ENCODE measurements around the gene CPNE6.

CPNE6 gene

DNA sequence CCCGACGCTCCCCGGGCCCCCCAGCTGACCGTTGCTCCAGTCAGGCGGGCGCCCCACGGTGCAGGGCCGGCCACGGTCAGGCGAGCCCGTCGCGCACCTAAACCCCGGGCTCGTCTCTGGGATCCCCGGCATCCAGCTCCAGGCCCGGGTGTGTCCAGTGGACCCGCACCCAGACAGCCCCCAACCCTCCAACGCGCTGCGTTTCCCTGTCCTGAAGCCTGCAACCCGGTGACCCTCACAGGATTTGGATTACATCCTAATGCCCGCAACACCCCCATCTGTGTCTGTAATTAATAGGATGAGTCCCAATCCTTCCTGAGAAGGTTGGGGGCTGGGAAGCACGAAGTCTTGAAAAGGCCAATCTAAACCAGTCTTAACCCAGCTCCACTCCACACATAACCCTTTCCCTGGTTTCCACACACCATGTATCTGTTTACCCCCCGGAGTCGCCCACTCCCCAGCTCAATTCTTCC, 10.4 kb downstream of the CPNE6 start:
- H3K9me3 Mint-ChIP-seq: no peaks in the 10 kb centered on the region
- DNase-seq (no peak), ATAC-seq (replicated peaks) (no peak)
- no peaks in the 10 kb centered on the region for H3K36me3 Mint-ChIP-seq
- no peaks in the 10 kb centered on the region for H3K27me3 Mint-ChIP-seq
- peak overlapping the region; percentile 71 to 83 for H3K4me3 Mint-ChIP-seq
- peak overlapping the region; percentile 90 for H3K27ac Mint-ChIP-seq
- peaks cover 24 to 30% of the 10 kb centered on the region in 2 donors for H3K4me1 Mint-ChIP-seq

DNA sequence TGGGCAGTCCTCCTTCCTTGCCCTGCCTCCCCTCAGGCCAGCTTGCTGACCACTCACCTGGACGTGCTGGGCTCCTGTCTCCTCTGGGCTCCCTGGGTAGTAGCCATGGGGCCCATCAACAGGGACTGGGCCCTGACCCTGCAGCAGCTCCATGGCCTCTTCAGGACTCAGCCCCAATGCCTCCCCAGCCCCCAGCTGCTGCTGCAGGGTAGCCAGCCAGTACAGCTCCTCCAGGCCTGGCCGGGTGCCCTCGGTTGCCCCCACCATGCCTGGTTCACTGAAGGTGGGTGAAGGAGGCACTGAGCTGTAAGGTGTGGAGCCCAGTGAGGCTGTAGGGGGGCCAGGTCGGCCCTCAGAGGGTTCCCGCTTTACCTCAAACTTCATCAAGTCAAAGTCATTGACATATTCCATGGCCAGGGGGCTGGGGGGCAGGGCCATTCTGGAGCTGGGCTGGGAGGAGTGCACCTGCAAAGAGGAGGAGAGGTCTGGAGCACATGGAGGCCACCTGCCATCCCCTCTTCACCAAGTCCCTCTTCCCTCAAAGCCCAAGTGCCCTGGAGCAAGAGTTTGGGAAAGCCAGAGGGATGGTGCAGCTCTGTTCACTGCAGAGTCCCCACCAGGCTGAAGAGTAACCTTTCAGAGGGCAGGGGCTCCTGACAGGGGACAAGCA, 11.2 kb downstream of the CPNE6 start:
- Mint-ChIP-seq H3K27ac (peak overlapping the region; percentile 87), H3K4me3 (peak overlapping the region; percentile 71 to 83), H3K27me3 (no peaks in the 10 kb centered on the region), H3K9me3 (no peaks in the 10 kb centered on the region), H3K36me3 (no peaks in the 10 kb centered on the region), H3K4me1 (peaks cover 21 to 23% of the 10 kb centered on the region in 2 donors)
- ATAC-seq (replicated peaks) (no peak), DNase-seq (no peak)

DNA sequence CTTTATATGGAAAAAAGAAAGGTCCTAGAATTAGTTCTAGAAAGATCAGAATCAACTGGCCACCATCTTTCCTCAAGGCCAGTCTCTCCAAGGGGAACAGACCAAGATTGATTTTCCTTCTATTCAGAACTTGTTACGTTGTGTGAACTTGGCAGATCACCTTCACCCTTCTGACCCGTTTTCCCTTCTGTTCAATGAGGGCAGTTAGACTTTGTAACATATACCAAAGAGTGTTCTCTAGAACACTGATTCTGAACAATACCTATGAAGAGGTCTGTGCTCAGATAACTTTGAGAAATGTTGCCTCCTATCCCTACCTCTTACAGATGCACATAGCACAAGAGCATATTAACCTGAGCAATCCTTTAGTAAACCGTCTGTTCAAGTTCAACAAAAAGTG, 12.1 kb downstream of the CPNE6 start:
- Mint-ChIP-seq H3K36me3 (no peaks in the 10 kb centered on the region), H3K4me3 (no peak overlapping the region), H3K9me3 (no peaks in the 10 kb centered on the region), H3K27ac (no peak overlapping the region), H3K27me3 (no peaks in the 10 kb centered on the region), H3K4me1 (peaks cover 21 to 22% of the 10 kb centered on the region in 2 donors)
- no peak for ATAC-seq (replicated peaks)
- no peak for DNase-seq

DNA sequence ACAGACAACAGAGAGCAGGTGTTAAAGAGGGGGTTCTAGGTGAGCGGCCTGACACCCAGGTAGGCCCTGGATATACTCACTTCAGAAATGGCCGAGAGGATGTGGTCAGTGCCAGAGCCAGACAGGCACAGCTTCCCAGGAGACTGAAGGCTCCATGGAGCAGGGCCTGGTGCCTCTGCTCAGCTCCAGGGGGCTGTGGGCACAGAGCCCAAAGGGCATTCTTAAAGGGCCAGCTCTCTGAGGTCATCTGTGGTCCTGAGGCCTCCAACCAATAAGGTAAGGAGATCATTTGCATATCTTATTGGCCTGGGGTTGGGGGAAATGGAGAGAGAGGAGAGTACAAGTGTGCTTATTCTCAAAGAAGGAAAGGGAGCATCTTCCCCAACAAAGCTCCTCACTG, 13.1 kb downstream of the CPNE6 start:
- H3K9me3 Mint-ChIP-seq: no peaks in the 10 kb centered on the region

DNA sequence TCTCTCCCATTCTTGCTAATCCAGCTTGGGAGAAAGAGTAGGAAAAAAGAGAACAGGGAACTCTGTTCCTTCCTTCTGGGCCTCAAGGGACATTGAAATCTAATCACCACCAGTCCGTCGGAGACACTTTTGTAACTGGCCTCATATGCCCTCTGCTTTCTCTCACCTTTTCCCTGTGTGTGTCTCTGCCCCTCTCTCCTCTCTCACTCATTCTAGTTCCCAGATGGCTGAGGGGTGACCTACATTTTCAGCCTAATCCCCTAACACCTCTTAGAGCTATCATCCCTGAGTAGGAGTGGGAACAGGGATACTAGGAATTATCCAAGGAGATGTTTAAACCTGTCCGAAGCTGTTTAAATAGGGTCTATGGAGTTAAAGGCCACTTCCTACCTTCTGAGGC, 13.9 kb downstream of the CPNE6 start:
- Mint-ChIP-seq H3K4me1 (peaks cover 14 to 21% of the 10 kb centered on the region in 2 donors), H3K36me3 (no peaks in the 10 kb centered on the region), H3K9me3 (no peaks in the 10 kb centered on the region), H3K4me3 (no peak overlapping the region), H3K27me3 (no peaks in the 10 kb centered on the region), H3K27ac (no peak overlapping the region)
- ATAC-seq (replicated peaks) (no peak), DNase-seq (no peak)

More for the DNA sequence above, 13.1 kb downstream of the CPNE6 start:
- Mint-ChIP-seq H3K27ac (no peak overlapping the region), H3K4me3 (no peak overlapping the region), H3K4me1 (peaks cover 18 to 22% of the 10 kb centered on the region in 2 donors), H3K36me3 (no peaks in the 10 kb centered on the region), H3K27me3 (no peaks in the 10 kb centered on the region)
- no peak for ATAC-seq (replicated peaks)
- no peak for DNase-seq

DNA sequence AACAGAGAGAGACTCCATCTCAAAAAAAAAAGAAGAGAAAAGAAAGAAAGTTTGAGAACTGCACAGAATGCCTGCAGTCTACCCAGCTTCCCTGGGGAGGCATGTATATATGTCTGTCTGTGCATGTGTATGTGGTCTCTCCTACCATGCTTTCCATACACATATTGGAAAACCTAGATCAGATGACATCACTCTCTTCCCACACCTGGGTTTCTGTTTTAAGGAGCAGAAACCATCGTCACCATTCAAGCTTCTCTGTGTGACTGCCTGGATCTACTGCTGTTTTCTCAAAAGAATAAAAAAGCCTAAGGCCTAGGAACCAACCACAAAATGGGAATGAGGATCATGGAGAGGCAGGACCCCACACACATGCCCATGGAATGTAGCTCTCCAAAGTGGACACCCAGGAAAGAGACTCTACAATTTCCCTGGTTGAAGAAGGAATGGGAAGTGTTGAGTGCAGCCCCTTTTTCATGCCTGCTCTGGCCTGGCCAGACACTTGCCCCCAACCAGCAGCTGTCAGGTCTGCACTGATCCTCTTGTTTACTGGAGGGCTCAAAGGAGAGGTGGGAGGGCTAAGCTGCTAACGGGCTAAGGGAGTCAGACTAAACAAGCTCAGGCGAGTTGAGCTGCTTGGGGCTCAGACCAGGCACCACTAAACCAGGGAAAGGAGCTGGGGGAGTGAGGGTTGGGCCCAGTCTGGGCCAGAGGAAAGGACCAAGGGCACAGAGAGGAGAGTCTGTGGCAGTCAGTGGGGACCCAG, 15.0 kb downstream of the CPNE6 start:
- Mint-ChIP-seq H3K36me3 (no peaks in the 10 kb centered on the region), H3K4me3 (no peak overlapping the region), H3K9me3 (no peaks in the 10 kb centered on the region), H3K27me3 (no peaks in the 10 kb centered on the region), H3K4me1 (peaks cover 13 to 19% of the 10 kb centered on the region in 2 donors), H3K27ac (no peak overlapping the region)
- no peak for ATAC-seq (replicated peaks)
- no peak for DNase-seq

DNA sequence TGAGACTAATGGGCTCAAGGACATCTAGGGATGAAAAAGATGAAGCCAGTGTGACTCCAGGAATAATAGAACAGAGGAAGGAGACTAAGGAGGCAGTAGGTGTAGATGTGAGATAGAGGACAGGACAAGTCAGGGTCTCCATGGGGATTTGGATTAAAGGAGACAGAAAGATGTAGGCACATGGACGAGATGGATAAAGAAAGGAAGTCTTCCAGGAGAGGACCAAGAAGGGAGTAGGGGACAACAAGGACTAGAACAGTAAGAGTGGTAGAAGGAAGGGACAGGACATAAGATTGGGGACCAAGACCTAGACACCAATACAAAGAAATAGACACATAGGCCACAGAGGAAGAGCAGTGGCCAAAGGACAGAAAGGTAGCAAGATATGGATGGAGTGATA, 15.6 kb downstream of the CPNE6 start:
- DNase-seq (no peak), ATAC-seq (replicated peaks) (no peak)
- no peaks in the 10 kb centered on the region for H3K36me3 Mint-ChIP-seq
- no peaks in the 10 kb centered on the region for H3K27me3 Mint-ChIP-seq
- peaks cover 10 to 15% of the 10 kb centered on the region in 2 donors for H3K4me1 Mint-ChIP-seq
- H3K9me3 Mint-ChIP-seq: no peaks in the 10 kb centered on the region
- H3K27ac Mint-ChIP-seq: no peak overlapping the region
- no peak overlapping the region for H3K4me3 Mint-ChIP-seq

DNA sequence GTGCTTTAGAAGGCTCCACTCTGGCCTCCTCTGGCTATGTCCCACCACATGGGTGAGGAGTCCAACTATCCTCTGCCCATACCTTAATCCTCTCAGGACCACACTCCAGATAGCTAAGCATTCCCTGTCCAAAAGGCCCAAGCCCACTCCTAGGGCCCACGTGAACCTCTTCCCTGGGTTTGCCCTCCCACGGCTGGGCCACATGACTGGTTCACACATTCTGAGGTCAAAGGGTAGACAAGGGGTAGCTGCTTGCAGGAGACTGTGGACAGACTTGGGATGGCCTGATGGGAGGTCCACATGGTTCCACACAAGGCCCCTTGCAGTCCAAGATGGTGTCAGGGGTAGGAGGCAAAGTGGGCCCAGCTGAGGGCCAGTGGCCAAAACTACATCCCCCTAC, 16.7 kb downstream of the CPNE6 start:
- Mint-ChIP-seq H3K4me3 (no peak overlapping the region), H3K27ac (no peak overlapping the region), H3K36me3 (no peaks in the 10 kb centered on the region), H3K9me3 (no peaks in the 10 kb centered on the region), H3K4me1 (peaks cover 10 to 11% of the 10 kb centered on the region in 2 donors), H3K27me3 (no peaks in the 10 kb centered on the region)
- DNase-seq (no peak), ATAC-seq (replicated peaks) (no peak)

DNA sequence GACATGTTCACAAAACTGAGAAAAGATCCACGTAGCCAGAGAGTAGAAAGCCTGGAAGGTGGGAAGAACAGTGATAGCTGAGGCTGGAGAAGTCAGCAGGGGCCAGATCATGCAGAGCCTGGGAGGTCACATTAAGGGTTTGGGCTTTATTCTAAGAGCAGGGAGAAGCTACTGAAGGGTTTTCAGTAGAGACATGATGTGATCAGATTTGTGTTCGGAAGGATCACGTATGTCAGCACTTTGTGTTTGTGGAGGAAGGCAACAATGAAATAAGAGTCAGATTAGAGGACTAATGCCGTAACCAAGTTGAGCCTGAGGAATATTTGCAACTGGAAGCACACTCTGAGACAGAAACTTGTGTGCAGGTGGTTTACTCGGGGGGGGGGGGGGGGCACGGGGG, 18.5 kb downstream of the CPNE6 start:
- DNase-seq (no peak), ATAC-seq (replicated peaks) (no peak)
- no peaks in the 10 kb centered on the region for H3K9me3 Mint-ChIP-seq
- H3K27ac Mint-ChIP-seq: no peak overlapping the region
- H3K4me3 Mint-ChIP-seq: no peak overlapping the region
- no peaks in the 10 kb centered on the region for H3K27me3 Mint-ChIP-seq
- peaks cover 0 to 6% of the 10 kb centered on the region in 2 donors for H3K36me3 Mint-ChIP-seq
- H3K4me1 Mint-ChIP-seq: peaks cover 15 to 22% of the 10 kb centered on the region in 2 donors

DNA sequence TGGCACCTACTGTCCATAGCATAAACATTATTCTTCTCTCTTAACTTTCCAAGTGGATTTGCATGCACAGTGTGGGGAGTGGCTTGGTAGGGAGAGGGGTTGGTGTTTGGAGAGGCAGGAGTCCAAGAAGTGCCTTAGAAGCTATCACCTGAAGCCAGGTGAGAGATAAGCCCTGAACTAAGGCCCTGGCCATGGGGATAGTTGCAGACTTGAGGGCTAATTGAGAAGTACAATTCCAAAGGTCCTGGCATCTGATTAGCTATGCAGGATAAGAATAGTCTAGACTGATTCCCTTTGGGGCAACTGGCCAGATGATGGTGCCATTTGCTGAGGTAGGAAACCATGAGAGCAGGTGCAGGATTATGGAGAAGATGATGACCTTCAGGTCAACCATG, 20.7 kb downstream of the CPNE6 start:
- Mint-ChIP-seq H3K4me3 (no peak overlapping the region), H3K4me1 (peaks cover 27 to 41% of the 10 kb centered on the region in 2 donors), H3K27me3 (no peaks in the 10 kb centered on the region), H3K9me3 (no peaks in the 10 kb centered on the region), H3K36me3 (peaks cover 9 to 23% of the 10 kb centered on the region in 2 donors), H3K27ac (no peak overlapping the region)
- no peak for DNase-seq
- ATAC-seq (replicated peaks): no peak

DNA sequence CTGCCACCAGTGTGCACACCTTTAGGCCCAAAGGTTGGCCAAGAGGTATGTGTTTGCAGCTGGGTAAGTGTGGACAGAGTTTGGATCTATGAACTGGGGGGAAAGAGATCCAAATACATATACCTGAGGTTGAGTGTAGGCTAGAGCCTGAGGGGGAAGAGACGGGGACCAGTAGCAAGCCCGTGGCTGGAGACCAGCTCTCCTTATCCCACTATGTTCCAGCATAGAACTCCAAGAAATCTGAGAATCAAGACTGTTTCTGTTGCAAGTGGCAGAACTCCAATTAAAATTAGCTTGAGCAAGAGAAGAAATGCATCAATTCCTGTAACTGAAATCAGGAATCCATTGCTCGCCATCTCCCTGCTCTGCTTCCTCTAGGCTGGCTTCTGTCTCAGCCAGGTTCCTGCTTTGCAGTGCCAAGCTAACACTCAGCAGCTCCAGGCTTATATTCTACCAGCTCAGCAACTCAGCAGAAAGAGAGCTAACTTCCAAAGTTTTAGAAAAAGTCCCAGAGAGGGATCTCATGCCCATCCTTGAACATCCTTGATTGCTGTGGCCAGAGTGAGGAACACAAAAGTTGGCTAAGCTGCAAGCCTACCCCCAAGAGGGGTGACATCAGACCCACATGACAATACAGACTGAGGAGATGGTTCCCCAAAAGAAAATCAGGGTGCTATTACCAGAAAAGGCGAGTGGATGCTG, 21.3 kb downstream of the CPNE6 start:
- H3K27me3 Mint-ChIP-seq: no peaks in the 10 kb centered on the region
- peak overlapping the region in 1 of 2 donors; percentile 99 for H3K4me3 Mint-ChIP-seq

DNA sequence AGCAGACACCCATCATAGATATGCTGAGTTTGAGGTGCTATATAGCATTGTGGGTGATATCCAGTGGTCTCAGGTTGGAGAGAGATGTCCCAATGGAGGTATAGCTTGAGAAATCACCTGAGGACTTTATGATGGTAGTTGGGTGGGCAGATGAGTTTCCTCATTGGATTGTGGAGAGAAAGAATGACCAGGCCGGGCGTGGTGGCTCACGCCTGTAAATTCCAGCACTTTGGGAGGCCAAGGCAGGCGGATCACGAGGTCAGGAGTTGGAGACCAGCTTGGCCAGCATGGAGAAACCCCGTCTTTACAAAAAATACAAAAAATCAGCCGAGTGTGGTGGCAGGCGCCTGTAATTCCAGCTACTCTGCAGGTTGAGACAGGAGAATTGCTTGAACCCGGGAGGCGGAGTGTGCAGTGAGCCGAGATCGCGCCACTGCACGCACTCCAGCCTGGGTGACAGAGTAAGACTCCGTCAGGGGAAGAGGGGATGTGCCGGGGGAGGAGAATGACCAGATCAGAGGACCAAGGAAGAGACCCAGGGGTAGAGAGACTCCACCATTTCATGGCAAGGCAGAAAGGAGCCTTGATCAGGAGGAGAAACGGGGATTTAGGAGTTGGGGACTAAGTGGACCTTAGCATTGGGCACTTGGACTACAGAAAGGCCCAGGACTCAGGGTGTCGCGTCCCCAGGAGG, 22.0 kb downstream of the CPNE6 start:
- no peak for DNase-seq
- peaks cover 27 to 41% of the 10 kb centered on the region in 2 donors for H3K4me1 Mint-ChIP-seq

More for the DNA sequence above, 21.3 kb downstream of the CPNE6 start:
- Mint-ChIP-seq H3K27ac (no peak overlapping the region), H3K36me3 (peaks cover 9 to 23% of the 10 kb centered on the region in 2 donors), H3K9me3 (no peaks in the 10 kb centered on the region), H3K4me1 (peaks cover 27 to 41% of the 10 kb centered on the region in 2 donors)
- ATAC-seq (replicated peaks): no peak
- no peak for DNase-seq

DNA sequence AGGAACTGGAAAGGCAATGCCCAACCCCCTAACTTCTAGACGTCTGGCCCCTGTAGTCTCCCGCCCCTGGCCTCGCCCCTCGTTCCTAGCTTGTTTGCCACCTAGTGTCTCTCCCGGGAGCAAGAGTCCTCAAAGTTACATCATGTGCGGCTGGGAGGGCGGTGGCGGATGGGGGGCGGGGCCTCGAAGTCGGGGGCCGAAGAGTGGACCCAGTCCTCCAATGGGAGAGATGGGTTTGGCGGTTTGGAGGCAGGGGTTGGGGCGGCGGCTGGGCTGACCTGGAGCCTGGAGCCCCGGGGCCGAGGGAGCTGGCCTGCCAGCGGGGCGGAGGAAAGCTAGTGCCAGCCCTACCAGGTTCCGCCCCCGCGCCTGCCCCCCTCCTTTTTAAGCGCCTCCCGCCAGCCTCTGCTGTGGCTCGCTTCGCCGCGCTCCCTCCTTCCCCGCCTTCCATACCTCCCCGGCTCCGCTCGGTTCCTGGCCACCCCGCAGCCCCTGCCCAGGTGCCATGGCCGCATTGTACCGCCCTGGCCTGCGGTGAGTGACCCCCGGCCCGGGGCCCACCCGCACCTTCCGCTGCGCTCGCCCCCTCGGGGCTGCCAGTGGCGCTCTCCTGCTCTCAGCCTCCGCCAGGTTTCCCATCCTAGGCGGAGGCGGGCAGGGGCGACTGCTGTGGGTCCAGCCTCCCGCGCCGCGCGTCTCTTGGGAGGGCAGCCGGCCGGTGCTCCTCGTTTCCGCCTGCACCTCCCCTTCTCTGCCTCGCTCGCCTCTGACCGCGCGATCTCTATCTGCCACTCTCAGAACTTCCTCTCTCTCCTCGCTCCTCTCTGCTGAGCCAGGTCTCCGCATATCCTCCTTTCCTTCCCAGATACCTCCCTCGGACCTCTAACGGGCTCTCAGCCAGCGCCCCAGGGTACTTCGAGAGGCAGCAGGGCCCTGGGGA, 22.8 kb downstream of the CPNE6 start, which contains the start of gene PCK2:
Gene PCK2, plus strand, starts transcription at position 411 of the 940 bp plus-strand sequence. Its CDS starts 95 bp downstream, at position 506.
- peak within 1 kb of the TSS; percentile 95 to 99 for H3K4me3 Mint-ChIP-seq
- DNase-seq (peak; percentile 73), ATAC-seq (replicated peaks) (peak; percentile 54 to 65)
- H3K27me3 Mint-ChIP-seq: no peaks in the 10 kb centered on the region
- peaks cover 27 to 41% of the 10 kb centered on the region in 2 donors for H3K4me1 Mint-ChIP-seq
- H3K36me3 Mint-ChIP-seq: peaks cover 14 to 27% of the 10 kb centered on the region in 2 donors
- no peaks in the 10 kb centered on the region for H3K9me3 Mint-ChIP-seq
- peak within 1 kb of the TSS; percentile 99 for H3K27ac Mint-ChIP-seq

More for the DNA sequence above, 22.0 kb downstream of the CPNE6 start:
- H3K36me3 Mint-ChIP-seq: peaks cover 14 to 27% of the 10 kb centered on the region in 2 donors
- no peaks in the 10 kb centered on the region for H3K27me3 Mint-ChIP-seq
- H3K9me3 Mint-ChIP-seq: no peaks in the 10 kb centered on the region
- peak overlapping the region; percentile 95 to 99 for H3K4me3 Mint-ChIP-seq
- no peak for ATAC-seq (replicated peaks)
- H3K27ac Mint-ChIP-seq: peak overlapping the region; percentile 99
